Upper lobe of right lung (tissue), 1 donor: ENCODE data around the gene KLC1. TPM values are rescaled to one million over a fixed set of nuclear protein-coding genes. Genes with fewer than 3 reads are reported as not detected.

Experiments
- ATAC-seq: fragments of 200-7000 bp; cut with Tn5 transposase; one replicate; pipeline ENCODE4 v1.9.1; 2020; ENCODE audit warnings: mild to moderate bottlenecking, moderate library complexity
- DNase-seq: peaks from one replicate; pipeline ENCODE4 v3.0.0-alpha.2; 2020
- H3K27ac ChIP-seq: fragments of 200-600 bp; one replicate; pipeline ENCODE4 v1.8.0; 2022
- H3K27me3 ChIP-seq: fragments of 200-600 bp; one replicate; pipeline ENCODE4 v1.8.0; 2022; ENCODE audit warnings: mild to moderate bottlenecking
- H3K36me3 ChIP-seq: fragments of 200-600 bp; one replicate; pipeline ENCODE4 v1.8.0; 2022
- H3K4me1 ChIP-seq: fragments of 200-600 bp; one replicate; pipeline ENCODE4 v1.8.0; 2022
- H3K4me3 ChIP-seq: fragments of 200-600 bp; one replicate; pipeline ENCODE4 v1.8.0; 2022; ENCODE audit warnings: mild to moderate bottlenecking
- H3K9me3 ChIP-seq: fragments of 200-600 bp; one replicate; pipeline ENCODE4 v1.8.0; 2022
- intact Hi-C: fragments of 100-400 bp; cut with DNase I; formaldehyde crosslinking; loops from one replicate; pipeline ENCODE4 v1.11.0; 2022
- total RNA-seq: library from RNA; stranded (reverse); fragmentation: NEBNext Ultra II Directional; extraction: Animal tissue kit (Norgen Biotek cat#: 25700); gene quantifications from one replicate; pipeline ENCODE4 v1.2.1, GENCODE V29; 2021
- TF ChIP-seq, protein P1 (sequence below): fragments of 200-600 bp; IDR thresholded peaks from one replicate; pipeline ENCODE4 v1.8.0; 2022; ENCODE audit warnings: antibody characterized with exemption
- donor health status: DM: no; HTN: yes; CAD: no; lungs with severe emphysema.

The KLC1 gene
- total RNA-seq, 1 donor from 2014 or later: 172 TPM

- DNase-seq (no peak), ATAC-seq (no peak)
- Histone ChIP-seq H3K27me3 (no peaks in the 10 kb centered on the region), H3K27ac (no peak overlapping the region), H3K9me3 (no peaks in the 10 kb centered on the region), H3K36me3 (peaks cover 65% of the 10 kb centered on the region), H3K4me3 (no peak overlapping the region), H3K4me1 (peaks cover 35% of the 10 kb centered on the region)
- TF ChIP-seq, protein P1, sequence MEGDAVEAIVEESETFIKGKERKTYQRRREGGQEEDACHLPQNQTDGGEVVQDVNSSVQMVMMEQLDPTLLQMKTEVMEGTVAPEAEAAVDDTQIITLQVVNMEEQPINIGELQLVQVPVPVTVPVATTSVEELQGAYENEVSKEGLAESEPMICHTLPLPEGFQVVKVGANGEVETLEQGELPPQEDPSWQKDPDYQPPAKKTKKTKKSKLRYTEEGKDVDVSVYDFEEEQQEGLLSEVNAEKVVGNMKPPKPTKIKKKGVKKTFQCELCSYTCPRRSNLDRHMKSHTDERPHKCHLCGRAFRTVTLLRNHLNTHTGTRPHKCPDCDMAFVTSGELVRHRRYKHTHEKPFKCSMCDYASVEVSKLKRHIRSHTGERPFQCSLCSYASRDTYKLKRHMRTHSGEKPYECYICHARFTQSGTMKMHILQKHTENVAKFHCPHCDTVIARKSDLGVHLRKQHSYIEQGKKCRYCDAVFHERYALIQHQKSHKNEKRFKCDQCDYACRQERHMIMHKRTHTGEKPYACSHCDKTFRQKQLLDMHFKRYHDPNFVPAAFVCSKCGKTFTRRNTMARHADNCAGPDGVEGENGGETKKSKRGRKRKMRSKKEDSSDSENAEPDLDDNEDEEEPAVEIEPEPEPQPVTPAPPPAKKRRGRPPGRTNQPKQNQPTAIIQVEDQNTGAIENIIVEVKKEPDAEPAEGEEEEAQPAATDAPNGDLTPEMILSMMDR: no peak
- intact Hi-C loops: no loop called here
Observed at GRCh38 chr14:103700753-103701490, 71.9 kb downstream of the KLC1 start.

DNA sequence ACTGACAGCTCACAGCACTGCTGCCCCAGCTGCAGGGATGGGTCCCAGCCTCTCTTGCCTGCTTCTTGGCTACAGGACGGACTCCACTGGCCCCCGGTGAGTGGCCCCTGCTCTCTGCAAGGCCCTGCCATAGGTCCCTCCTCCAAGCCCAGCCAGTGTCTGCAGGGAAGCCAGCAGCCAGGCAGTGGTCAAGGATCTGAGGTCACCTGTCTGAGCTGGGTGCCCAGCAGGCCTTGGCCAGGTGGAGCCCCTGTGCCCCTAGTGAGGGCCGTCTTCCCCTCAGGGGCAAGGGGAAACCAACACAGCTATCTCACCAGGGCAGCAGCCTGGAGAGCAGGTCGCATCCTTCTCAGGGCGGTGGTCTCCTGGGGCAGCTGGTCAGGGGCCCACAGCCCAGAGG is 73.1 kb downstream of the KLC1 start:
- intact Hi-C loops: no loop called here
- TF ChIP-seq, protein P1: no peak
- peaks cover 65% of the 10 kb centered on the region for H3K36me3 ChIP-seq
- ATAC-seq: no peak
- DNase-seq: no peak
- H3K4me1 ChIP-seq: peaks cover 28% of the 10 kb centered on the region
- H3K4me3 ChIP-seq: no peak overlapping the region
- H3K27me3 ChIP-seq: no peaks in the 10 kb centered on the region
- H3K27ac ChIP-seq: no peak overlapping the region
- no peaks in the 10 kb centered on the region for H3K9me3 ChIP-seq

GRCh38 chr14:103702497-103703432 is 73.8 kb downstream of the KLC1 start:
- Histone ChIP-seq H3K27ac (no peak overlapping the region), H3K4me3 (no peak overlapping the region), H3K4me1 (peaks cover 21% of the 10 kb centered on the region), H3K9me3 (no peaks in the 10 kb centered on the region), H3K36me3 (peaks cover 60% of the 10 kb centered on the region), H3K27me3 (no peaks in the 10 kb centered on the region)
- TF ChIP-seq, protein P1: no peak
- DNase-seq: no peak
- intact Hi-C loops: no loop called here
- ATAC-seq: no peak

- peak overlapping the region; percentile 81 for H3K27ac ChIP-seq
- H3K9me3 ChIP-seq: no peaks in the 10 kb centered on the region
- no peaks in the 10 kb centered on the region for H3K27me3 ChIP-seq
- no peak for DNase-seq
- H3K4me3 ChIP-seq: no peak overlapping the region
- peaks cover 50% of the 10 kb centered on the region for H3K36me3 ChIP-seq
- no peak for ATAC-seq
- intact Hi-C loops: no loop called here
- TF ChIP-seq, protein P1: no peak
- peaks cover 19% of the 10 kb centered on the region for H3K4me1 ChIP-seq
Observed at GRCh38 chr14:103703433-103704385, 74.7 kb downstream of the KLC1 start.

GRCh38 chr14:103704708-103705107 is 75.7 kb downstream of the KLC1 start:
- intact Hi-C loops: no loop called here
- ATAC-seq: no peak
- Histone ChIP-seq H3K9me3 (no peaks in the 10 kb centered on the region), H3K27me3 (no peaks in the 10 kb centered on the region), H3K36me3 (peaks cover 41% of the 10 kb centered on the region), H3K4me3 (no peak overlapping the region), H3K27ac (peak overlapping the region; percentile 81), H3K4me1 (peaks cover 19% of the 10 kb centered on the region)
- TF ChIP-seq, protein P1: no peak
- no peak for DNase-seq
